GM23248 (cell line): ENCODE measurements around the gene PLA2R1. TPM values are rescaled to one million over a fixed set of nuclear protein-coding genes. Genes with fewer than 3 reads are reported as not detected.
A peak's percentile ranks its signal among the peaks of the same experiment; 100 is the strongest.

ENCODE experiments used
- DNase-seq: peaks from one replicate; pipeline ENCODE4 v3.0.0-alpha.2; 2015
- H2AFZ ChIP-seq: fragments of 200-600 bp; sonication (generic); 2 replicates; pipeline ENCODE4 v1.6.1; 2016; ENCODE audit warnings: antibody characterized with exemption
- H3F3A ChIP-seq: fragments of 200-600 bp; sonication (generic); 2 replicates; pipeline ENCODE4 v1.6.1; 2016; ENCODE audit warnings: mild to moderate bottlenecking, antibody characterized with exemption, mixed run types; ENCODE audit not compliant: insufficient read depth
- H3K27ac ChIP-seq: fragments of 200-600 bp; sonication (generic); 2 replicates; pipeline ENCODE4 v1.5.1; 2016; ENCODE audit warnings: mild to moderate bottlenecking
- H3K27me3 ChIP-seq: fragments of 200-600 bp; sonication (generic); replicated peaks from 2 replicates; pipeline ENCODE4 v1.6.1; 2016; ENCODE audit warnings: mild to moderate bottlenecking; ENCODE audit not compliant: insufficient read depth
- H3K36me3 ChIP-seq: fragments of 200-600 bp; sonication (generic); 2 replicates; pipeline ENCODE4 v1.6.1; 2016; ENCODE audit warnings: low read depth, mild to moderate bottlenecking
- H3K4me1 ChIP-seq: fragments of 200-600 bp; sonication (generic); 2 replicates; pipeline ENCODE4 v1.6.1; 2016; ENCODE audit warnings: mild to moderate bottlenecking; ENCODE audit not compliant: insufficient read depth
- H3K4me2 ChIP-seq: fragments of 200-600 bp; sonication (generic); one replicate; pipeline ENCODE4 v1.6.1; 2016; ENCODE audit warnings: mild to moderate bottlenecking; ENCODE audit not compliant: unreplicated experiment
- H3K4me3 ChIP-seq: fragments of 200-600 bp; sonication (generic); 2 replicates; pipeline ENCODE4 v1.5.1; 2016; ENCODE audit warnings: mild to moderate bottlenecking
- H3K79me2 ChIP-seq: fragments of 200-600 bp; sonication (generic); 2 replicates; pipeline ENCODE4 v1.6.1; 2016; ENCODE audit warnings: mild to moderate bottlenecking; ENCODE audit not compliant: insufficient read depth
- H3K9ac ChIP-seq: fragments of 200-600 bp; sonication (generic); 2 replicates; pipeline ENCODE4 v1.6.1; 2016; ENCODE audit warnings: mild to moderate bottlenecking
- H3K9me2 ChIP-seq: fragments of 200-600 bp; sonication (generic); 2 replicates; pipeline ENCODE4 v1.6.1; 2016; ENCODE audit warnings: mixed run types, mild to moderate bottlenecking, moderate library complexity; ENCODE audit not compliant: insufficient read depth
- H3K9me3 ChIP-seq: fragments of 200-600 bp; sonication (generic); one replicate; pipeline ENCODE4 v1.6.1; 2017; ENCODE audit warnings: low read depth
- H4K20me1 ChIP-seq: fragments of 200-600 bp; sonication (generic); 2 replicates; pipeline ENCODE4 v1.6.0; 2016; ENCODE audit not compliant: insufficient read depth
- EZH2 ChIP-seq: fragments of 200-600 bp; sonication (generic); IDR thresholded peaks from 2 replicates; pipeline ENCODE4 v1.6.1; 2018; ENCODE audit warnings: antibody characterized with exemption, mild to moderate bottlenecking; ENCODE audit not compliant: insufficient read depth, poor library complexity, severe bottlenecking
- EZH2phosphoT487 ChIP-seq: fragments of 200-600 bp; sonication (generic); IDR thresholded peaks from 2 replicates; pipeline ENCODE4 v1.6.1; 2018; ENCODE audit warnings: antibody characterized with exemption, moderate library complexity, mild to moderate bottlenecking, low read depth; ENCODE audit not compliant: insufficient read depth
- WGBS, 2 experiments: methylation state at CpG; one replicate each; pipeline ENCODE4 v1.1.6; 2015 to 2017; ENCODE audit warnings: low lambda C conversion rate in 2 of 2, low coverage in 1 of 2; ENCODE audit errors: missing lambda C conversion rate in 2 of 2; 5-methylcytosine and 5-hydroxymethylcytosine counted together
- in situ Hi-C: fragments of 300-500 bp; cut with MboI; formaldehyde crosslinking; loops from 2 replicates; pipeline ENCODE4 v1.15.0; 2020
- polyA plus RNA-seq: library from polyadenylated mRNA; unstranded; fragments of >200 nt; fragmentation: Nextera tagmentation; extraction: Ambion mirVana; gene quantifications from 2 replicates; pipeline ENCODE4 v1.2.1, GENCODE V29; 2016
- total RNA-seq: library from RNA; depleted of rRNA; stranded (reverse); fragments of >200 nt; shearing (Covaris generic); gene quantifications from 2 replicates; pipeline ENCODE4 v1.2.3, GENCODE V29; 2014

PLA2R1 gene
- total and polyA plus RNA-seq, 2 experiments from 2014 or later: 8.9 to 16.0 TPM

- TF ChIP-seq EZH2 (no peak), EZH2phosphoT487 (no peak)
- 30 to 34% methylated on average over 2 of the region's 2 CpGs for WGBS, 2 experiments
- DNase-seq: no peak
Observed at GRCh38 chr2:160014227-160014626, 48.2 kb downstream of the PLA2R1 start.

DNA sequence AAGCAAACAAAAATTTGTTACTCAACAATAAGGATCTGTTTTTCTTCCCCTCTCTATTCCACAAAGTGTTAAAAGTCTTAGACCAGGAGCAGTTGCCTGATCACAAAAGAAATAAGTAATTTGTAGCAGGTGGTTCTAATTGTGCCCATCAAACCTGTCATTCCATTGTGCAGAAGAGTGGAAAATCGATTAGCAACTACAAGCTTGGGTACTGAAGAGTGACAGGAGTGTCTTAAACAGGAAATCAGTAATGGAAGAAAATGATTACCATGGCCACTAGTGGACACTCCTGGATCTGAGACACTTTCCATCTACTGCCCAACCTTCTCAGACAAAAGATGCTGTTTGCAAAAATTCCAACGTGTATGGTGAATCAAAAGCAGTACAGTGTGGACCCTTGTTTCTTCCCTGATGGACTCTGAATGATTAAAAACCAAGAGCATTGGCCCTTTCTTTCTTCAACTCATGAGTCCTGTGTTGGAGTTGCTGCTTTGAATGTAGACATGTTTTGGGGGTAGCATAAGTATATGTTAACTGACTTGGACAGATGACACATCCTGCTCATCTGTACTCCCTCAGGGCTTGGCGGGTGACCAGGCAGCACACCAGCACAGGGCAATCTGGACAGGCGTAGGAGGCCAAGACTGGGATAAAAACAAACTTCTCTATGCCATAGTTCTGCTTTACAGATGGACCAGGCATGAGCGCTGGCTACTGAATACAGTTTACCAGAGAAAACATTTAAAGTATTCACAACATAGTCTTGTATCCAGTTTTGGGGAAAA is 51.9 kb downstream of the PLA2R1 start:
- WGBS, 2 experiments: 59 to 60% methylated on average over 5 of the region's 5 CpGs
- Histone ChIP-seq H4K20me1 (no peaks in the 10 kb centered on the region), H3K27ac (no peak overlapping the region), H3K9ac (no peak overlapping the region), H3K4me2 (no peak overlapping the region), H2AFZ (no peak overlapping the region), H3K9me2 (no peaks in the 10 kb centered on the region), H3K36me3 (0 out of 2 replicates have a peak, but pooled peaks cover 3% of the 10 kb centered on the region), H3K27me3 (no peaks in the 10 kb centered on the region), H3K9me3 (no peaks in the 10 kb centered on the region), H3F3A (no peaks in the 10 kb centered on the region), H3K79me2 (no peaks in the 10 kb centered on the region), H3K4me1 (no peaks in the 10 kb centered on the region), H3K4me3 (no peak overlapping the region)
- peak; percentile 35 for DNase-seq
- TF ChIP-seq EZH2 (no peak), EZH2phosphoT487 (no peak)
- in situ Hi-C loops: no loop called here

More at GRCh38 chr2:160014227-160014626, 48.2 kb downstream of the PLA2R1 start:
- Histone ChIP-seq H3K27me3 (no peaks in the 10 kb centered on the region), H3K4me2 (no peak overlapping the region), H4K20me1 (no peaks in the 10 kb centered on the region), H3K36me3 (0 out of 2 replicates have a peak, but pooled peaks cover 3% of the 10 kb centered on the region), H3K9me2 (no peaks in the 10 kb centered on the region), H3K9ac (no peak overlapping the region), H3K4me1 (no peaks in the 10 kb centered on the region), H2AFZ (no peak overlapping the region), H3K4me3 (no peak overlapping the region), H3K9me3 (no peaks in the 10 kb centered on the region), H3F3A (no peaks in the 10 kb centered on the region), H3K27ac (no peak overlapping the region), H3K79me2 (no peaks in the 10 kb centered on the region)
- in situ Hi-C loops: no loop called here

DNA sequence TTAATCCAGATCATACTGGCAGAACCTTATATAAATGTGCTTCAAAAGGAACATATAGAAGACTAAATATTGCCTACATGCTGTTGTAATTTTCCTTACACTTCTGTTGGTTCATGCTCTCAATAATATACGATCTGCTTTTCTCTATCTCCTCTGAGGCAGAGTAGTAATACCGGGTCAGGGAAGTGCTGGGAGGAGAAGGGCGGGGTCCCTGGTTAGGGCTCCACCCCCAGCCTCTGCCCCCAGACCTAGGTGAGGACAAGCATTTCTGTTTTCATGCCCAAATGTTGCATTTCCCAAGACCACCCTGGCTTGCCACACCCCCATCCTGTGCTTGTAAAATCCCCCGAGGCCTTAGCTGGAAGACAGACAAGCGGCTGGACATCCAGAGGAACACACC is 55.3 kb downstream of the PLA2R1 start:
- Histone ChIP-seq H3K4me1 (no peaks in the 10 kb centered on the region), H3K36me3 (no peaks in the 10 kb centered on the region), H3K9me3 (no peaks in the 10 kb centered on the region), H3K27ac (no peak overlapping the region), H2AFZ (no peak overlapping the region), H4K20me1 (no peaks in the 10 kb centered on the region), H3F3A (no peaks in the 10 kb centered on the region), H3K9me2 (no peaks in the 10 kb centered on the region), H3K9ac (no peak overlapping the region), H3K79me2 (no peaks in the 10 kb centered on the region), H3K4me3 (no peak overlapping the region), H3K27me3 (no peaks in the 10 kb centered on the region), H3K4me2 (no peak overlapping the region)
- TF ChIP-seq EZH2 (no peak), EZH2phosphoT487 (no peak)
- no peak for DNase-seq
- in situ Hi-C loops: no loop called here
- 84 to 85% methylated on average over 5 of the region's 5 CpGs for WGBS, 2 experiments

DNA sequence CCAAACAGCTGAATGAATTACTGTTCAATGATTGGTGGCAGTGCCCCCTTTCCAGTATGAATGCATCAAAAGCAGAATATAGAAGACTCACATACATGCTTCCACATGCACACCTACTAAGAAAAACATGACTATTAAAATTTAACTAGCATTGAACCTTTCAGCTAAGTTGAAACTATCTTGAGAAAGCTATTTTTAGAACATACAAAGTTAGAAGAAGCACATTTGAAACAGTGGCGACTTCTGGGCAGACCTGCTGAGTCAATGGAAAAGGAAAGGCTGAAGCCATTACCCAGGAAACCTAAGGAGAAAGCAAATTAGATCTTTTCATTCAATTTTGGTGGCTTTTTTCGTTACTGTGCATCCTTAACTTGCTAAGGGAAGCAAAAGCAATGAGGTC is 55.9 kb downstream of the PLA2R1 start:
- Histone ChIP-seq H4K20me1 (no peaks in the 10 kb centered on the region), H3K27ac (no peak overlapping the region), H3K9me3 (no peaks in the 10 kb centered on the region), H3K79me2 (no peaks in the 10 kb centered on the region), H3K4me3 (no peak overlapping the region), H3K36me3 (no peaks in the 10 kb centered on the region), H3K4me1 (no peaks in the 10 kb centered on the region), H3K9me2 (no peaks in the 10 kb centered on the region), H3K9ac (no peak overlapping the region), H3K27me3 (no peaks in the 10 kb centered on the region), H3F3A (no peaks in the 10 kb centered on the region), H3K4me2 (no peak overlapping the region), H2AFZ (no peak overlapping the region)
- WGBS, 2 experiments: 95 to 99% methylated on average over 2 of the region's 2 CpGs
- no peak for DNase-seq
- in situ Hi-C loops: no loop called here
- no peak for TF ChIP-seq EZH2phosphoT487
- no peak for TF ChIP-seq EZH2
